NAMALWA (cell line): ENCODE results near the gene MACF1.
"Not testable (repeated sequence)": the region's sequence is repeated elsewhere in the genome, so short reads cannot be mapped to it uniquely, and the experiment has no call there.

ENCODE experiments used
- DNase-seq: peaks from one replicate; pipeline ENCODE4 v3.0.0-alpha.2; 2015; ENCODE audit warnings: low spot score

MACF1 gene

DNA sequence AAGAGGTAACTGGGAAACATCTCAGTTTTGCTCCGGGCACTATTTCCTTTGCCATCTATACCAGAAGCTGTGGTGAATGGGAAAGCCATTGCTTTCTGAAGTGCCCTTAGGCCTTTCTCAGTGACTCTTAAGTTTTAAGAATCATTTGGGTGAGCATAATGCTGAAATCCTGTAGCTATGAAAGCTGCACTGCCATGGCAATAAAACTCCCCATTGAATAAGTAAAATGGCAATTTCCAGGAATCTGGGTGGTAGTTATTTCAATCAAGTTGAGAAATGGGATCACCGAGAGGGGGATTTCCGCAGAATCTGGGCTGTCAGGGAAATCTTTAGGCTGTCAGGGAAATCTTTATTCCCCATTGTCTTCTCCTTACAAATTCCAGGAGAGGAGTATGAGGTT is 26.8 kb upstream of the MACF1 start:
- DNase-seq = no peak

DNA sequence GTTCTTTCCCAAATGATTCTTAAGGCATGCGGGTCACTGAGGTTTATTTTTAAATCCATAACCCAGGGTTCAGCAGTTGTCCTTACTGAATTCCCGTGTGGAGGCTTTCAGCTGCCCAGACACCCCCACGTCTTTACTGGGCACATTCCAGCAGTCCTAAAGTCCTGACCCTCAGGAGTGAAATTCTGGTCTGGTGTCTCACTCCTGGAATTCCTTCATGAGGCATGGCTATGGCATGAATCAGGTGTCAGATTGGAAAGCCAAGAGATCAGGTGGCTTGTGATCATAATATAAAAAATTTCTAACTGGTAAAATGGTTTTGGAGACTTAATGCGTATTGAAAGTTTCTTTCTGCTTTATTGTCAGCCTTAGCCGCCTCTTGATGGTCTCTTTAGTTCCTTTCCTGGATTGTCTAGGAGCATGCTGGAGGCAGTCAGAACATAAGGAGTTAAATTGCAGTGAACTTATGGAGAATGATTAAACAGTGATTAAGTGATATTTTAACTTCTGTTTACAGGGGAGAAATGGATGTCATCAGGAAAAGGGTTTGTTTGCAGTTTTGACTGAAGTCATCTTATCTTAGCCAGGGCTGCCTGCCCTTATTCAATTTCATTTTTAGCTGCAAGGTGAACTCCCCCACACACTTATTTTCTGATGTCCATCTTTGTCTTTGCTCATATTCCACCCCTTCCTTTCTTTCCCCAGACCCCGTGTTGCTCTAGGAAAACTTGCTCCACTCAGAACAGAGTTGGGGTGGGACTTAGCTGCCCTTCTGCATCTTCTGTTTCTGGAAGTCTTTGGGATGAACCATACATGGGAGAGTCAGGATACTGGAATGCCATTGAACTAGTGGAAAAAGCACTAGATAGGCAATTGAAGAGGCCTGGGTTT is 25.7 kb upstream of the MACF1 start:
- DNase-seq = no peak

DNA sequence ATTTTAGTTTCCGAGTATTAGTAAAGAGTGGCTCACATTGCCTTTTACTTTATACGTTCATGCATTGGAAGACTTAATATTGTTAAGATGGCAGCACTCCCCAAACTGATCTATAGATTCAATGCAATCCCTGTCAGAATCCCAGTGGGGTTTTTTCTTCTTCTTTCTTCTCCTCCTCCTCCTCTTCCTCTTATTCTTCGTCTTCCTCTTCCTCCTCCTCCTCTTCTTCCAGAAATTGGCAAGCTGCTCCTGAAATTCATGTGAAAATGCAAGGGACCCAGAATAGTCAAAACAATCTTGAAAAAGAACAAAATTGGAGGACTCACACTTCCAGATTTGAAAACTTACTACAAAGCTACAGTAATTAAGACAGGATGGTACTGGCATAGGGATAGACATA is 23.2 kb upstream of the MACF1 start:
- DNase-seq = no peak

DNA sequence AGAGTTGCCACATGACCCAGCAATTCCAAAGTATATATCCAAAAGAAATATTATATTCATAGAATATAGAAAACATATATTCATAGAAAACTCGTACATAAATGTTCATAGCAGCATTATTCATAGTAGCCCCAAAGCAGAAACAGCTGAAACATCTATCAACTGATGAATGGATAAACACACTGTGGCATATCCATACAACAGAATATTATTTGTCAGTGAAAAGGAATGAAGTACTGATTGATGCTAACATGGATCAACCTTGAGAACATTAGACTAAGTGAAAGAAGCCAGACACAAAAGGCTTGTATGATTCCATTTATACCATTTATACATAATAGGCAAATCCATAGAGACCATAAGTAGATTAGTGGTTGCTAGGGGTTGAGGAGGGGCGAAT is 21.7 kb upstream of the MACF1 start:
- no peak for DNase-seq

- DNase-seq = peak; percentile 79
Measured at GRCh38 chr1:39183503-39184353, 20.8 kb upstream of the MACF1 start.

DNA sequence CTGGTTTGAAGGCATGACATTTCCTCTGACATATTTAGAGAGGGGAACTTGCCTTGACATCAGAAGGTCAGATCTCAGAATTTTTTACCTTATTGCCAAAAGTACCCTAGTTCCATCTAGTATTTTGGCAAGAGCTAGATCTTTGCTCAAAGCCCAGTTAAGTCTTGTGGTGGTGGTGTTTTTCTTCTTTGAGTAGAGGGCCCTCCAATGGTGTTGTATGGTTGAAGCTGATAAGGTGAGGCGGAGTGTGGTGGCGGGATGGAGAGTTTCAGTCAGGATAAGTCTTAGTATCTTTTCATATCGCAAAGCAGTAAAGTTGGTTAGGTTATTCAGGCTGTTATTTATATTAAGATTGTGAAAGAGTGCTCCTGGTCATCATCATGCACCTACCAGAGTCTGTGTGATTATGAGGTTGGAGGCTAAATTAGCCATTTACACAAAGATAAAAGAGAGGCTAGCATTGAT is 20.1 kb upstream of the MACF1 start:
- DNase-seq = no peak

- DNase-seq = no peak
Measured at GRCh38 chr1:39187275-39188046, 17.0 kb upstream of the MACF1 start.

GRCh38 chr1:39189592-39190041 is 14.9 kb upstream of the MACF1 start:
- no peak for DNase-seq

GRCh38 chr1:39190096-39190495 is 14.4 kb upstream of the MACF1 start:
- DNase-seq = no peak

DNA sequence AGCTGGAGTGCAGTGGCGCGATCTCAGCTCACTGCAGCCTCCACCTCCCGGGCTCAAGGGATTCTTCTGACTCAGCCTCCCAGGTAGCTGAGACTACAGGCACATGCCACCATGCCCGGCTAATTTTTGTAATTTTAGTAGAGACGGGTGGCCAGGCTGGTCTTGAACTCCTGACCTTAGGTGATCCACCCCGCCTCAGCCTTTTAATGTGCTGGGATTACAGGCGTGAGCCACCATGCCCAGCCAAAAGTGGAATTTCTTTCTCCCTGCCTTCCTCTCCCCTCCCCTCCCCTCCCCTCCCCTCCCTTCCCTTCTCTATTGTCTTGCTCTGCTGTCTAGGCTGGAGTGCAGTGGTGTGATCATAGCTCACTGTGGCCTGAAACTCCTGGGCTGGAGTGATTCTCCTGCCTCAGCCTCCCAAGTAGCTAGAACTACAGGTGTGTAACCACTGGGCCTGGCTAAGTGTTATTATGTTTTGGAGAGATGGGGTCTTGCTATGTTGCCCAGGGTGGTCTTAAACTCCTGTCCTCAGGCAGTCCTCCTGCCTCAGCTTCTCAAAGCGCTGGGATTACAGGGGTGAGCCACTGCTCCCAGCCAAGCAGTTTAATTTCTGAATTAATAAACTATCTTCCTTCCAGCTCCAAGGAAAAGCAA is 10.0 kb upstream of the MACF1 start:
- no peak for DNase-seq

- DNase-seq = no peak
Measured at GRCh38 chr1:39195166-39196111, 9.1 kb upstream of the MACF1 start.

DNA sequence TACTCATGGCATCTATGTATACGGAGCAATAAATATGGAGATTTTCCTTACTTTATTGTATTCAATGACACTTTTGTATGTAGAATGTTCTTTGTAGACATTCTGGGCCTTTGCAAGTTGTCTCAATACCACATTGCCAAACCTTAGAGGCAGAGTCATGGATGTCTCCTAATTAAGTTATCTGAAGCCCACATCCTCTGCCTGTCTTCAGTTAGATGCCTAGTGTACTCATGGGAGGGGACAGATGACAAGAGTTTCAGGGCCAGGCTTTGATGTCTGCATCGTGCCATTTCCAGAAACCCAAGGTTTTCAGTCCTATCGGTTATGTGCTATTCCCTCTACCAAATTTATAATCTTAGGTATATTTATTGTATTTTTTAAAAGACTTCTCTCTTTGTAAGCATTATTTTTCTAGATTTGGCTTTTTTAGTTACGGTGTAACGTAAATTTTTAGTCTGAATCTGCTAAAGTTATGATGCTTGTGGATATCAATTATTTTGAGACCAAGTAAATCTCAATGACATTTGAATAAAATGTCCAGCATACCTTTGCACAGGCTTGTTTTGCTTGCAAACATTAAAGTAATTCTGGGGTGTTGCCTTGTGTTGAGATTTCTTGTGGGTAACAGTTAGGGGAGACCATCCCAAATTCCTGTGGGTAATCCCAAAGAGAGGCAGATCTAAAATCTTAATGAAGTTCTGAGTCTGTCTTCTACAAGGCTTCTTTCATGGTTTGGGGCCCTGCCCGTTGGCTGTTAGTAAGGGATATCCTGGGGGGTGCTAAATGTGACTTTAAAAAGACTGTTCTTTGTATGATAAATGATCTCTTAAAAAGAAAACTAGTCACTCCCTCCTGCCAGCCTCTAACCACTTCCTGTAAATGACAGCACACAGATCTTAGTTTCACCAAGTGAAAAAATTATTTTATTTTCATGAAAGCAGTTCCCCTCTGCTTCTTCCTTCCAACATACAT is 8.0 kb upstream of the MACF1 start:
- DNase-seq = peak; percentile 52

DNA sequence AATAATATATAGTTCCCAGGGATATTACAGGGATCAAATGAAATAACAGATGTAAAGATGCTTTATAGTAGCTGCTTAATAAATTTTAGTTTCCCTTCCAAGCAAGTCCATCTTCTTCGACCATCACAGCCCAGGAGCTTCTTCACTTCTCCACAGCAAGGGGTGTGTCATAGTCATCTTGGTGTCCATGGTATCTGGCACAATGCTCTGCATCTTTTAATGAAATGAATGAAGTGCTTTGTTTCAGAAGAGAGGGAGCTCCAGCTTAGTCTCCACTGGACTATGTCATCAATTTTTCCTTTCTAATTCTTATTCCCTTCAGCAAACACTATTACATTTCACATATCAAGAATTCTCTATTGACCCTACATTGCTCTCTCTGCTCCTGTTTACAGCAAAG is 4.9 kb upstream of the MACF1 start:
- no peak for DNase-seq

GRCh38 chr1:39205102-39205780 is 746 bp downstream of the MACF1 start:
- no peak for DNase-seq

- no peak for DNase-seq
Measured at GRCh38 chr1:39205781-39206464, 1.4 kb downstream of the MACF1 start.

DNA sequence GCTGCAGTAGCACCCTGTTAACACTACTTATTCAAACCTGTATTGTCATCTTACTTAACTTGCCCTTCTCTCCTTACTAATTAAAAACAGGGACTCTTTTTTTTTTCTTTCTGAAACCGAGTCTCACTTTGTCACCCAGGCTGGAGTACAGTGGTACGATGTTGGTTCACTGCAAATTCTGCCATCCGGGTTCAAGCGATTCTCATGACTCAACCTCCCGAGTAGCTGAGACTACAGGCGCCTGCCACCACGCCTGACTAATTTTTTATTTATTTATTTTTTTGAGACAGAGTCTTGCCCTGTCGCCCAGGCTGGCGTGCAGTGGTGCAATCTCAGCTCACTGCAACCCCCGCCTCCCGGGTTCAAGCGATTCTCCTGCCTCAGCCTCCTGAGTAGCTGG is 3.9 kb downstream of the MACF1 start:
- DNase-seq = not testable (repeated sequence)

DNA sequence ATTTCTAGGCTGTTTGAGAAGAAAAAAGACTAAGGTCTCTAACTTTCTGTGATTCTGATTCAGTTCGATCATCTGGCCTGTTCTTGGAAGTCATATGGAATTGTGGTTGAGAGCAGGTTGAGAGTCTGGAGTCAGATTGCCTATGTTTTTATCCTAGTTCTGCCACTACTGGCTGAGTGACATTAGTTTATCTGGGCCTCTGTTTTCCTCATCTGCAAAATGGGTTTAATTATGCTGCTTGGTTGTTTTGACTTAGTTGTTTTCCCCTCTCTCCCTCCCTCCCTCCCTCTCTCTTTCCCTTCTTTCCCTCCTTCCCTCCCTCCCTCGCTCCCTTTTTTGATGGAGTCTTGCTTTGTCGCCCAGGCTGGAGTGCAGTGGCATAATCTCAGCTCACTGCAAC is 6.2 kb downstream of the MACF1 start:
- no peak for DNase-seq

DNA sequence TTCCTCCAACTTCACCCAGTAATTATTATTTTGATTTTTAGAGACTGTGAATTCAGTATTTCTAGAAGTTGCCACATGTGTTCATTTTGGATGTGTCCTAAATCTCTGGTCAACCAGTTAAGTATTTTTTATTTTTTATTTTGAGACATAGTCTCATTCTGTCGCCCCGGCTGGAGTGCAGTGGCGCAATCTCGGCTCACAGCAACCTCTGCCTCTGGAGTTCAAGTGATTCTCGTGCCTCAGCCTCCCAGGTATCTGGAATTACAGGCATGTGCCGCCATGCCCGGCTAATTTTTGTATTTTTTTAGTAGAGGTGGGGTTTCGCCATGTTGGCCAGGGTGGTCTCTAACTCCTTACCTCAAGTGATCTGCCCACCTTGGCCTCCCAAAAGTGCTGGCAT is 8.0 kb downstream of the MACF1 start:
- no peak for DNase-seq
